Smooth muscle cell (in vitro differentiated cells): Measurements from ENCODE around the gene GLTPD2. TPM values are rescaled to one million over a fixed set of nuclear protein-coding genes. Genes with fewer than 3 reads are reported as not detected.
A peak's percentile ranks its signal among the peaks of the same experiment; 100 is the strongest.

Source experiments
- DNase-seq: peaks from one replicate; lab custom pipeline; 2025; ENCODE audit not compliant: unreplicated experiment; lab: John Stamatoyannopoulos, UW
- H2AFZ ChIP-seq: fragments of 200-600 bp; sonication (generic); 2 replicates; pipeline ENCODE4 v1.6.0; 2016; ENCODE audit warnings: antibody characterized with exemption, low read depth, mild to moderate bottlenecking
- H3F3A ChIP-seq: fragments of 200-600 bp; sonication (generic); 2 replicates; pipeline ENCODE4 v1.6.0; 2017; ENCODE audit warnings: antibody characterized with exemption, low read depth
- H3K27ac ChIP-seq: fragments of 200-600 bp; sonication (generic); 2 replicates; pipeline ENCODE4 v1.5.1; 2016; ENCODE audit warnings: low read depth, mild to moderate bottlenecking
- H3K27me3 ChIP-seq: fragments of 200-600 bp; sonication (generic); 2 replicates; pipeline ENCODE4 v1.6.1; 2016; ENCODE audit warnings: low read depth, mild to moderate bottlenecking
- H3K36me3 ChIP-seq: fragments of 200-600 bp; sonication (generic); 2 replicates; pipeline ENCODE4 v1.5.1; 2016; ENCODE audit warnings: low read depth
- H3K4me1 ChIP-seq: fragments of 200-600 bp; sonication (generic); 2 replicates; pipeline ENCODE4 v1.5.1; 2016; ENCODE audit warnings: low read depth
- H3K4me2 ChIP-seq: fragments of 200-600 bp; sonication (generic); 2 replicates; pipeline ENCODE4 v1.6.0; 2016; ENCODE audit warnings: mild to moderate bottlenecking
- H3K4me3 ChIP-seq: fragments of 200-600 bp; sonication (generic); 2 replicates; pipeline ENCODE4 v1.5.1; 2016; ENCODE audit warnings: mild to moderate bottlenecking
- H3K79me2 ChIP-seq: fragments of 200-600 bp; sonication (generic); 2 replicates; pipeline ENCODE4 v1.6.0; 2016; ENCODE audit warnings: low read depth, mild to moderate bottlenecking
- H3K9ac ChIP-seq: fragments of 200-600 bp; sonication (generic); 2 replicates; pipeline ENCODE4 v1.6.0; 2016; ENCODE audit warnings: low read depth
- H3K9me3 ChIP-seq: fragments of 200-600 bp; sonication (generic); replicated peaks from 2 replicates; pipeline ENCODE4 v1.5.1; 2016; ENCODE audit warnings: low read depth
- H4K20me1 ChIP-seq: fragments of 200-600 bp; sonication (generic); 2 replicates; pipeline ENCODE4 v1.6.0; 2016; ENCODE audit warnings: low read depth
- WGBS: methylation state at CpG from one replicate; pipeline ENCODE4 v1.1.7; 2016; ENCODE audit warnings: low lambda C conversion rate; 5-methylcytosine and 5-hydroxymethylcytosine counted together
- polyA plus RNA-seq: library from polyadenylated mRNA; unstranded; fragments of >200 nt; fragmentation: Nextera tagmentation; extraction: Ambion mirVana; gene quantifications from 2 replicates; pipeline ENCODE4 v1.2.1, GENCODE V29; 2016
- total RNA-seq: library from RNA; depleted of rRNA; stranded (reverse); fragments of >200 nt; gene quantifications from 2 replicates; pipeline ENCODE4 v1.2.3, GENCODE V29; 2014
- TF ChIP-seq, protein P1 (sequence below): fragments of 200-600 bp; sonication (generic); IDR thresholded peaks from 2 replicates; pipeline ENCODE4 v1.5.1; 2017; ENCODE audit warnings: borderline replicate concordance, mild to moderate bottlenecking, antibody characterized with exemption; ENCODE audit not compliant: insufficient read depth, poor library complexity, severe bottlenecking

GLTPD2 gene
- total and polyA plus RNA-seq, 2 experiments from 2014 or later, result 0.89 TPM; not detected in 1

DNA sequence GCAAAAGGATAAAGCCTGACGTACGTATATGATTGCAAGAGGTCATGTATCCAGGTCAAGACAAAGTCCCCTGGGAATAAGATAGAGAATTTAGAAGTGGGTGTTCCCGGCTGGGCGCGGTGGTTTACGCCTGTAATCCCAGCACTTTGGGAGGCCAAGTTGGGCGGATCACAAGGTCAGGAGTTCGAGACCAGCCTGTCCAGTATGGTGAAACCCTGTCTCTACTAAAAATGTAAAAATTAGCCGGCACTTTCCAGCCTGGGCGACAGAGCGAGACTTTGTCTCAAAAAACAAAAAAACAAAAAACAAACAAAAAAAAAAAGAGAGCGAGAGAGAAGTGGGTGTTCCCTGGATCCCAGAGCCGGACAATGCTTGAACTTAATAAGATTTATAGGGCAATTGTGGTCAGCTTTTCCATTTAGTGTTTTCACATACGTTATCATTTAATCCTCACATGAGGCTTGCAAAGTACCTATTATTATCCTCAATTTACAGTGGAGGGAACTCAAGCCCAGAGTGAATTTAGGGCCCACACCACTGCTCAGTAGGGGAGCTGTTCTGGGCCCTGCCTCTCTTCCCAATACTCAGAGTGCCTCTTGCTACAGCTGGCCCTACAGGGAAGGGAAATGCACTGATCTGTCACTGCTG is 481 bp upstream of the GLTPD2 start:
- no peaks in the 10 kb centered on the region for H3K79me2 ChIP-seq
- WGBS, result 83% methylated on average over 14 of the region's 14 CpGs
- H3F3A ChIP-seq, result no peaks in the 10 kb centered on the region
- no peaks in the 10 kb centered on the region for H3K27me3 ChIP-seq
- H3K4me1 ChIP-seq, result peaks cover 18% of the 10 kb centered on the region
- H3K36me3 ChIP-seq, result no peaks in the 10 kb centered on the region
- no peak for DNase-seq
- H2AFZ ChIP-seq, result no peak overlapping the region
- peak overlapping the region; percentile 92 for H3K4me2 ChIP-seq
- no peaks in the 10 kb centered on the region for H3K9me3 ChIP-seq
- TF ChIP-seq, protein P1, sequence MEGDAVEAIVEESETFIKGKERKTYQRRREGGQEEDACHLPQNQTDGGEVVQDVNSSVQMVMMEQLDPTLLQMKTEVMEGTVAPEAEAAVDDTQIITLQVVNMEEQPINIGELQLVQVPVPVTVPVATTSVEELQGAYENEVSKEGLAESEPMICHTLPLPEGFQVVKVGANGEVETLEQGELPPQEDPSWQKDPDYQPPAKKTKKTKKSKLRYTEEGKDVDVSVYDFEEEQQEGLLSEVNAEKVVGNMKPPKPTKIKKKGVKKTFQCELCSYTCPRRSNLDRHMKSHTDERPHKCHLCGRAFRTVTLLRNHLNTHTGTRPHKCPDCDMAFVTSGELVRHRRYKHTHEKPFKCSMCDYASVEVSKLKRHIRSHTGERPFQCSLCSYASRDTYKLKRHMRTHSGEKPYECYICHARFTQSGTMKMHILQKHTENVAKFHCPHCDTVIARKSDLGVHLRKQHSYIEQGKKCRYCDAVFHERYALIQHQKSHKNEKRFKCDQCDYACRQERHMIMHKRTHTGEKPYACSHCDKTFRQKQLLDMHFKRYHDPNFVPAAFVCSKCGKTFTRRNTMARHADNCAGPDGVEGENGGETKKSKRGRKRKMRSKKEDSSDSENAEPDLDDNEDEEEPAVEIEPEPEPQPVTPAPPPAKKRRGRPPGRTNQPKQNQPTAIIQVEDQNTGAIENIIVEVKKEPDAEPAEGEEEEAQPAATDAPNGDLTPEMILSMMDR, result no peak
- H3K27ac ChIP-seq, result no peak overlapping the region
- peak overlapping the region; percentile 74 for H3K4me3 ChIP-seq
- no peaks in the 10 kb centered on the region for H4K20me1 ChIP-seq
- H3K9ac ChIP-seq, result peak overlapping the region; percentile 71

DNA sequence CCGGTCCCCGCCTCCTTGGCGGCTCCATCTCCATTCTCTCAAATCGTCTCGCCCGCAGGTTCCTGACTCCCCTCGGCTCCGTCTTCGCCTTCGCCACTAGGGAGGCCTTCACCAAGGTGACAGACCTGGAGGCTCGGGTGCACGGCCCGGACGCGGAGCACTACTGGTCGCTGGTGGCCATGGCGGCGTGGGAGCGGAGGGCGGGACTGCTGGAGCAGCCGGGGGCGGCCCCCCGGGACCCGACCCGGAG is 862 bp downstream of the GLTPD2 start:
- WGBS, result 0% methylated on average over 15 of the region's 25 CpGs
- H3K9me3 ChIP-seq, result no peaks in the 10 kb centered on the region

DNA sequence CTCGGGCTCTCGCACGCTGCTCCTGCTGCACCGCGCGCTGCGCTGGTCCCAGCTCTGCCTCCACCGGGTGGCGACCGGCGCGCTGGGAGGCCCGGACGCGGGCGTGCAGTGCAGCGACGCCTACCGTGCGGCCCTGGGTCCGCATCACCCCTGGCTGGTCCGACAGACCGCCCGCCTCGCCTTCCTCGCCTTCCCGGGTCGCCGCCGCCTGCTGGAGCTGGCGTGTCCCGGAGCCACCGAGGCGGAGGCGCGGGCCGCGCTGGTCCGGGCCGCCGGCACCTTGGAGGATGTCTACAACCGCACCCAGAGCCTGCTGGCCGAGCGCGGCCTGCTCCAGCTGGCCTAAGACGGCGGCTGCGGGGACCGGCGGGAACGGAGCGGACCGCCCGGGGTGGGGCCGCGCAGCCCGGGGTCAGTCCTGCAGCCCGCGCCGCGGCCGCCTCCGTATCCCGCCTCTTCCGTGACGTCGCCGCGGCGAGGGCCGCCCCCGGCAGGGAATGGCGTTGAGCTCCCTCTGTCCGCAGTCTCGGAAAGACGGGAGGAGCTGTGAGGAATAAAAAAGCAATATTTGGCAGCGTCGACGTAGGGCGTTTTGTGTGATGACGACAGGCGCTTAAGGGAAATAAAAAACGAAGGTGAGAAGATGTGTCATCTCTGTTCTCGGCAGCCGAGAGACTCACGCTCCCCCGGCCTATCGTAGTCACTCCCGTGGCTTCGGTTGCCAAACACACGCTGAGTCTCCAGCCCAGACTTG is 1.4 kb downstream of the GLTPD2 start:
- under 1% methylated on average over 86 of the region's 91 CpGs for WGBS
- H4K20me1 ChIP-seq, result no peaks in the 10 kb centered on the region
- TF ChIP-seq, protein P1, result peak; percentile 60
- no peaks in the 10 kb centered on the region for H3K79me2 ChIP-seq
- peaks cover 18% of the 10 kb centered on the region for H3K4me1 ChIP-seq
- no peaks in the 10 kb centered on the region for H3K9me3 ChIP-seq
- peak overlapping the region; percentile 87 for H2AFZ ChIP-seq
- no peaks in the 10 kb centered on the region for H3K27me3 ChIP-seq
- DNase-seq, result peak; percentile 80
- H3K4me2 ChIP-seq, result peak overlapping the region; percentile 92
- no peaks in the 10 kb centered on the region for H3F3A ChIP-seq
- peak overlapping the region; percentile 74 for H3K4me3 ChIP-seq
- H3K36me3 ChIP-seq, result no peaks in the 10 kb centered on the region
- peak overlapping the region; percentile 84 for H3K27ac ChIP-seq
- peak overlapping the region; percentile 71 for H3K9ac ChIP-seq

More for the DNA sequence above, 862 bp downstream of the GLTPD2 start:
- Histone ChIP-seq H3K4me2 (peak overlapping the region; percentile 92), H3K4me3 (peak overlapping the region; percentile 74), H3K79me2 (no peaks in the 10 kb centered on the region), H3K27me3 (no peaks in the 10 kb centered on the region), H3F3A (no peaks in the 10 kb centered on the region), H3K4me1 (peaks cover 18% of the 10 kb centered on the region), H3K27ac (peak overlapping the region; percentile 84), H3K36me3 (no peaks in the 10 kb centered on the region), H4K20me1 (no peaks in the 10 kb centered on the region), H3K9ac (peak overlapping the region; percentile 71), H2AFZ (peak overlapping the region; percentile 87)
- TF ChIP-seq, protein P1, result no peak
- DNase-seq, result no peak
